Measurements from ENCODE around the gene PFDN1.

PFDN1 gene

GRCh38 chr5:140258016-140258415 lies 44.9 kb downstream of the PFDN1 start:
- DNase-seq = no peak

- DNase-seq = no peak
These were observed 46.2 kb downstream of the PFDN1 start for GRCh38 chr5:140256726-140257125.

DNA sequence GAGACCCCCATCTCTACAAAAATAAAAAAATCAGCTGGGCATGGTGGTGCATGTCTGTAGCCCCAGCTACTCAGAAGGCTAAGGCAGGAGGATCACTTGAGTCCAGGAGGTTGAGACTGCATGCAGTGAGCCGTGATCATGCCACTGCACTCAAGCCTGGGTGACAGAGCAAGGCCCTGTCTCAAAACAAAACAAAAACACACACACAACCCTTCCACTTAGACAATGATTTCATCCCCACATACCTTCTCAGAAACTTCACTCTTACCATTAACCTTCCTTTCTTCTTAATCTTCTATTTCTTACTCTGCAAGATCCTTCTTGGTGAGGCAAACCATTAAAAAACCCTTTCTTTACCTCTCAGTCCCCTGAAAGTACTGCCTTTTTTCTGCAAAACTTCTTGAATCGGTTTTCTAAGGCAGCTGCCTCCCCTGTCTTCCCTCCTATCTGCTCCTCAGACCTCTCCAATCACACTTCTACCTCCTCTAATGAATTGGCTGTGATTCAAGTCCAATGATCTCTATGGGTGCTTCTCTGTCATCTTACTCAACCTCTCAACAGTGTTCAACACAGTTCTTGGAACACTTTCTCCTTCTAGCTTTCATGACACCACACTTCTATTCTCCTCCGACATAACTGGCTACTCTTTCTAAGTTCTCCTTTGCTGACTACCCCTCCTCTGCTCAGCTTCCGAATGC lies 47.3 kb downstream of the PFDN1 start:
- no peak for DNase-seq

DNA sequence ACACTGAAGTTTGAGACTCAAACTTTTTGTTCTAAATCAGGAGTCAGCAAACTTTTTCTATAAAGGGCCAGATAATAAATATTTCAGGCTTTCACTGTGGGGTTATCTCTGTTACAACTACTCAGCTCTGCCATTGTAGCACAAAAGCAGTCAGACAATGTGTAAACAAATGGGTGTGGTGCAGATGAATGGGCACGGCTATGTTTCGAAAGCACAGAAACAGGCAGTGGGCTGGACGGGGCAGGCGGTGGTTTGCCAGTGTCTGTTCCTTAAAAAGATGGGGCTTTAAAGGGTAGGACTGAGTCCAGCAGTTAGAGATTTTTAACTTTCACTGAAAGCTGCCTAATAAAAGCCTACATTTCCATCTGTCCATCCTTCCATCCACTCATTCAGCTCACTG lies 48.9 kb downstream of the PFDN1 start:
- peak; percentile 21 for DNase-seq

GRCh38 chr5:140252470-140253126 lies 50.3 kb downstream of the PFDN1 start:
- DNase-seq = no peak

DNA sequence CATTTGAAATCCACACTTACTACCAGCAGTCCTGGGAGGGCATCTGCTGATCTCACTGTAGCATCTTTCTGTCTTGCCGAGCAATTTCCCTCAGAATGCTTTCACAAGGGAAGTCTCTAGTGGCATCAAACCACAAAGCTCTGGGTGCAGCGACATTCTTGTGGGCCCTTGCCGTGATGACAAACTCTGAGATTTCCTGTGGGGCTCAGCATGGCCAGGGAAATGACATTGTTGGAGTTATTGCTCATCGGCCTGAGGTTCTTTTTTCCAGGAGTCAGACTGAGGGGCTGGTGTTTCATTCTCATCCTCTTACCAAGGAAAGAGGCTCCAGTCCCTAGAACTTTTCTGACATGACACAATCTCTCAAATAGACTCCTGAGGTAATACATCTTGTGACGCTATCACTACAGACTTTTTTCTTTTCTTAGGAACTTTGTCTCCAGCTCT lies 51.4 kb downstream of the PFDN1 start:
- DNase-seq = peak; percentile 66

DNA sequence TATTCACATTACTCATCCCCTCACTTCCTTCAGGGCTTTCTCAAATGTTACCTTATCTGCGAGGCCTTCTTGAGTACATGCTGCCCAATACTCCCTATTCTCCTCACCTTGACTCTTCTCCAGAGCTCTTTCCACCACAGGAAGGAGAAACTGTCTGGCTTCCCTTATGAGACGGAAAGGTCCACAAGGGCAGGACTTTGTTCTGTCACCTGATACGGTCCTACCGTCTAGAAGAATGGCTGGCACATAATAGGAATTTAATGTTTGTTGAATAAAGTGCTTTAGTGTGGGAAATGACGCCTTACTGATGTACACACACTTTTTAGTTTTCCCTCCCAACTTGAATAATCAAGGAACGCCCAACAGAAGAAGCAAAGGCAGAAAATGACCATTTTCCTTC lies 52.5 kb downstream of the PFDN1 start:
- DNase-seq = no peak

DNA sequence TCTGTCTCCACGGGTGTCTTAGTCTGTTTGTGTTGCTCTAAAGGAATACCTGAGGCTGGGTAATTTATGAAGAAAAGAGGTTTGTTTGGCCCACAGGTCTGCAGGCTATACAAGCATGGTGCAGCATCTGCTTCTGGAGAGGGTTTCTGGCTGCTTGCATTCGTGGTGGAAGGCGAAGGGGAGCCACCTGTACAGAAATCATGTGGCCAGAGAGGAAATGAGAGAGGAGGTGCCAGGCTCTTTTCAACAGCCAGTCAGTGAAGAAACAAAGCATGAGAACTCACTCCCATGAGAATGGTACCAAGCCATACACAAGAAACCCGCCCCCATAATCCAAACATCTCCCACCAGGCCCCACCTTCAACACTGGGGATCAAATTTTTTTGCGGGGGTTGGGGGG lies 53.4 kb downstream of the PFDN1 start:
- DNase-seq = no peak

GRCh38 chr5:140248414-140248813 lies 54.5 kb downstream of the PFDN1 start:
- no peak for DNase-seq

GRCh38 chr5:140246378-140247122 lies 56.4 kb downstream of the PFDN1 start:
- no peak for DNase-seq

DNA sequence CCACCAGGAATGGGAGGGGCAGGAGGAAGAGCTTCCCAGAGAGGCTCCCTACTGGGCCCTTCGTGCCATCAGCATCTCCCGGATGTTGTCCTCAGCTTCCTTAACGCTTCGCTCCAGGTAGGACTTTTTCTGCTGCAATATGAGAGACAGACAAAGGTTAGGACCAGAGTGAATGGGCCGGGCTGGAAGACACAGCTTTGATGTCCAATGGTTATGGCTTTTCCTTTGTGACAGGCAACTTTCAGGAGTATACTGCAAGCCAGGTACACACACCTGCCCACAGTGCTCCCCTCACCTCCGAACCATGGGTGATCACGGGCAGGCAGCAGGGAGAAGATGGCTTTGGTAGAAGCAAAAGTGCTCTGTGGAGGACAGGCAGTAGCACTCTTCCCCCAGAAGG lies 57.0 kb downstream of the PFDN1 start:
- DNase-seq = no peak

DNA sequence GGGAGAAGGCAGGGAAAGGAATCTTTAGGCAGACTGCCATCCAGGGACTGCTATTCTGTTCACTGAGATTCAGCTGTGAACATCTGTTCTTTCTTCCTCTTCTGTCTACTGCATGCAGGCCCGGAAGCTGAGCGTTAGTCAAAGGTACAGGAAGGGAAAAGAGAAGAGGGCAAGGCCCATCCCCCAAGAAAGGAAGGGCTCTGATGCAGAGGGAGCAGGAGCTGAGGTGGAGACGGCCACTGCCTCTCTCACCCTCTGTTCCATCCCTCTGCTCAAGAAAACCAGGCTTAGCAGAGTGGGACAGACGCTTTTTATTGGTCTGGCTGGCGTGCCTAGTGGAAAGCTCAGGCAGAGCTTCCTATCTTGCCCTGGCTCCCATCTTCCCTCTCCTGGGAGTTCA lies 57.6 kb downstream of the PFDN1 start:
- DNase-seq = no peak

DNA sequence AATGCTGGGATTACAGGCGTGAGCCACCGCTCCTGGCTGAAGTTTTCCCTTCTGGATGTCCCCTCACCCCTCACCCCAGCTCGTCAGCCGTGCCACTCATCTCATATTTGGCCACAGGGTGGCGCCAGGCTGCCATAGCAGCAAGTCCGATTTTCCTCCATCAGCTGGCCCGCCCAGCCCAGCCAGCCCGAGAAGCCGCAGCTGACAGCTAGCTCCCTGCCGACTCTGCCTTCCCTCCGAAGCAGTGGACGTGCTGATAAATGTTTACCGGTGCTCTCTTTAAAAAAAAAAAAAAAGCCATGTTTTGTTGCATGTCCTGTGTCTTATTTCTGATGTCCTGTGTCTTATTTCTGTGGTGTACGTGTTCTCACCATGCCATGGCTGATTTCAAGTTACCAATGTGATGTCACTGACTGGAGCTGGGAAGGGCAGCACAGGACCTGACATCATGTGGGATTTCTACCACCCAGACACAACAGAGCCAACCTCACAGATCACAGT lies 58.3 kb downstream of the PFDN1 start:
- peak; percentile 81 for DNase-seq

GRCh38 chr5:140243706-140244250 lies 59.1 kb downstream of the PFDN1 start:
- no peak for DNase-seq

GRCh38 chr5:140242890-140243585 lies 59.9 kb downstream of the PFDN1 start:
- DNase-seq = no peak

GRCh38 chr5:140242099-140242498 lies 60.8 kb downstream of the PFDN1 start:
- no peak for DNase-seq

- DNase-seq = no peak
These were observed 61.8 kb downstream of the PFDN1 start for GRCh38 chr5:140240987-140241706.

- peak; percentile 58 for DNase-seq
These were observed 62.8 kb downstream of the PFDN1 start for GRCh38 chr5:140239939-140240700.

DNA sequence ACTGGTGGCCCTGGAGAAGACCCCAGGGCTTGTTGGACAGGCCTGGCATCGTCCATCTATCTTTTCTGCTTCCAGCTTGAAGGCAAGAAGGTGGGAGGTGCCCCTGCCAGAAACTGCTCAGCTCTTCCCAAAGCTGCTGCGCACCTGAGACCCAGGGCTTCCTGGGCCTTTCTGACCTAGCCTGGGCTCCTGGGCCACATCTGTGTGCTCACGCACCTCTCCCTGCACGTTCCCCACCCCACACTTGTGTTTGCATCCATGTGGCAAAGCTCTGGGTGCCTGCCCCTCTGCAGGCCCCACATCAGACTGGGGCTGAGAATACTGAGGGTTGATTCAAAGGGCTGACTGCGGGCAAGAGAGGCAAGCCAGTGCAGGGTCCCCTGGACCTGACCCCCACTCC lies 63.4 kb downstream of the PFDN1 start:
- DNase-seq = no peak

- no peak for DNase-seq
These were observed 64.1 kb downstream of the PFDN1 start for GRCh38 chr5:140238756-140239155.

GRCh38 chr5:140236891-140237598 lies 65.9 kb downstream of the PFDN1 start:
- no peak for DNase-seq

All from CD4-positive, alpha-beta T cell treated with Interleukin-10 for 1 hour (primary cell).